GM19240 (cell line): ENCODE results near the gene F13A1.

ENCODE experiments used
- DNase-seq: peaks from one replicate; pipeline ENCODE4 v3.0.0; 2011; ENCODE audit warnings: low spot score; ENCODE audit not compliant: insufficient read length

F13A1 gene

DNA sequence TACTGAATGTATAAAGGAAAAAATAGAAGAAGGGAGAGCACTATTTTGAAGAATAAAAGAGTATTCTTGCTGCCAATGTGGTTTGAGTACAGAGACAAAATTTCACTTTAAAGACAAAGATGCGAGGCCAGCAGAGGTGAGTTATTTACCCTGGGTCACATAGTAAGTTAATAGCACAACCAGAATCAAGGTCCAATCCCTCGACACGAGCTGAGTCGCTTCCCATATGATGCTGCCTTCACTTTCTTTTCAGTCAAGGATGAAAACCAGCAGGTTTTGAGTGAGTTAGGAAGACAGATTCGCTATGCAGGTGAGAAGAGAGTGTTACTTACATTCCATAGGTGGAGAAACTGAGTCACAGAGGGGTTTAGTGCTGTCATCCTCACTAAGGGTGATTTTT is 75.8 kb downstream of the F13A1 start:
- no peak for DNase-seq

DNA sequence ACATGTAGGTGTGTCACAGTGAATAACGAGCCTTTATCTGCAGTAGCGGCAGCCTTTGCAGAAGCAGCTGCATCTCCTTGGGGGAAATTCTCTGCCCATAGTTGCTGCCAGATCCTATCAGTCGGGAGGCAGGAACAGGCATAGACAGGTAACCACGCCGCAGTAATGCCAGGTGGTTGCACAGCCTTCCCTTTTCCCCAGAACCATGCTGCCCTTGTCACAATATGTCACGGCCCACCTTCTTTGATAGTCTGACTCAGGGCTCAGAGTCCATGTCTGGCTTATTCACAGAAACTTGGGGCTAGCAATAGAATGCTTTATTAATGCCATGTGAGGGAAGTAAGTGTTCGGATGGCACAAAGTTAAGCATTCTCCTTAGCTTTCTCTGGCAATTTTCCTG is 76.6 kb downstream of the F13A1 start:
- DNase-seq = no peak

DNA sequence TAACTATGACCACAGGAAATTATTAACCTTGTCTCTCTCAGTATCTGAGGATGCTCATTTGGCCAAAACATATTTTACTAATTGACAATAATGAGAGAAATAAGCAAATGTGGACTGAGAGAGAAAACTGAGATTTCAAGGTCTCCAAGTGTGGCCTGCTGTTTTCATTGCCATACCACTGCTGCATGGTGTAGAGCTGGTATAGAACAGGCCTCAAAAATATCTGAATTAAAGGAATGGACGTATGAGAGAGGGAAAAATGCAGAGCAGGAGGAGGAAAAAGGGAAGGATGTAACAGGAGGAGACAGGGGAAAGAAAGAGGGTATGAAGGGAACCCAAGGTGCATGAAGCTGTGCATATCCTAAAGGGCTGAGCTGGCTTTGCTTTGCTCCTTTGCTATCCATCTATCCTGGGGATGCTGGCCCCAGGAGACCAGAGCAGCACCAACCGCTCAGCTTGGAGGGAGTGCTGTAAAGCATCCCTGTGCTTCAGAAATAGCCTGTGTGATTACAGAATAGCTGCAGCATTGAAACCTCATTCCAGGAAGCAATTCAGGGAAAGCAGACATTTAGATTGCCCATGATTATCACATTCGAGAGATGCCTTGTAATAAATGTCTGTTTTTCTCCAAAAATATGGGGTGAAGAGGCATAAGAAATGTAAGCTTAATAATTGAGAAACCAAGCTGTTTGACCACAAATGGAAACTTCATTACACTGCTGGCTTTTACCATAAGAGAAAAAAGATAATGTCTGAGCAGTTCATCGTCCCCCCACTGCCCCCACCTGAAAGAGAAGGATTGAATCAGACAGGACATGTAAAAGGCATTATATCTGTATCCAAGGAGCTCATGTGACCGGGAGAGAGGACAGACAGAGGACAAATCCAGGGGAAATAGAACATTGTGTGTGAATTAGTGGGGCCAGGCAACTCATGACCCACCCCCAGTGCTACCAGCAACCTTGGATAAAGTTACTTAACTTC is 80.6 kb downstream of the F13A1 start:
- no peak for DNase-seq

DNA sequence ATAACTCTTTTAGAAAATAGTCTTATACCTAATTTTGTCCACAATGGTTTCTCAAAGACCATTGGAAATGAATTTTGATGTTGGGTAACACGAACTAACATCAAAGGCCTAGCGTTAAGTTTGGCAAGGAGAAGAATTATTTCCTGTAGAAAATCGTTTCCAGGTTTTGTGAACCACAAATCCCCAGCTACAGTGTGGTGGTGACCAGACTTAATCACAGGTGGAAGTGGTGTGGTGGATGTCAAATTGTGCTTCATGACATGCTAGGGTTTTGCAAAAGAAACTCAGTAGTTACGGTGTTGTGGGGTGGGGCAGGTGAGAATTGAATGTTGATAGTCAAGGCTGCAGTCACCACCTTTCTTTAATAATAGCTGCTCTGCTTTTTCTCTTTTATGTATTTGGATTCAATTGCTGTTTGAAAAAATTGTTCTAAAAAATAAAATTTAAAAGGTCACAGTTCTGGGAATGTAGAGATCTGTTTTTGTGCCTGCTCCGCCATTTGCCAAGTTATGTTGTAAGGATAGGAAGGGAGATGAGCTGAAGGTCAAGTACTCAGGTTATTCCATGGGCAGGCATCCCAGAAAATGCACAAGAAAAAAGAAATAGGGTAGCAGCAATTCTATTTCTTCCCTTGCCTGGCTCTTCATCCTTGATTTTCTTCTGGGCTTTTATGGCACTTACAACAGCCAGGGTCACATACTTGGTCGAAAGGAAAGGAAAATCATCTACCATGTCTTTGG is 83.6 kb downstream of the F13A1 start:
- no peak for DNase-seq

DNA sequence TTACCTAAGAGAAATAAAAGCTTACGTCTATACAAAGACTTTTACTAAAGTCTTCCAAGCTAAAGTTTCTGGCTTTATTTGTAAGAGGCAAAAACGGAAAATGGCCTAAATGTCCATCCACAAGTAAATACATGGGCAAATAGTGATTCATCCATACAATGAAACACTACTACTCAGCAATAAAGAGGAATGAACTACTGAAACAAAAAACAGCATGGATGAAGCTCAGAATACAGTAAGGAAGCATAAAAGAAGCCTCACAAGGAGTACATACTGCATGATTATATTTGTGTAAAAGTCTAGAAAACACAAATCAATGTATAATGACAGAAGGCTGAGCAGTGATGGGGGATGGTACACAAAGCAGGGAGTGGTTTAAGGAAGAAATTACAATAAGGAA is 84.7 kb downstream of the F13A1 start:
- DNase-seq = no peak

DNA sequence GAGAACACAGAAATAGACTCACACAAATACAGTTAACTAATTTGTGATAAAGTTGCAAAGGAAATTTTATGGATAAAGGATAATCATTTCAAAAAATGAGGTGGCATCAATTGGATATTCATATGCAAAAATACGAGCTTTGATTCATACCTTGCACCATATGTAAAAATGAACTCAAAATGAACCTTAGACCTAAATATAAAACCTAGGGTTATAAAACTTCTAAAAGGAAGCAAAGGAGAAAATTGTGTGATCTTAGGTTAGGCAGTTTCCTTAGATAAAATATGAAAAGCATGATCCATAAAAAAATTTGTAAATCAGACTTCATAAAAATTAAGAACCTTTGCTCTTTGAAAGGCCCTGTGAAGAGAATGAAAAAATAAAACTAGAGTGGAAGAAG is 85.5 kb downstream of the F13A1 start:
- DNase-seq = no peak

DNA sequence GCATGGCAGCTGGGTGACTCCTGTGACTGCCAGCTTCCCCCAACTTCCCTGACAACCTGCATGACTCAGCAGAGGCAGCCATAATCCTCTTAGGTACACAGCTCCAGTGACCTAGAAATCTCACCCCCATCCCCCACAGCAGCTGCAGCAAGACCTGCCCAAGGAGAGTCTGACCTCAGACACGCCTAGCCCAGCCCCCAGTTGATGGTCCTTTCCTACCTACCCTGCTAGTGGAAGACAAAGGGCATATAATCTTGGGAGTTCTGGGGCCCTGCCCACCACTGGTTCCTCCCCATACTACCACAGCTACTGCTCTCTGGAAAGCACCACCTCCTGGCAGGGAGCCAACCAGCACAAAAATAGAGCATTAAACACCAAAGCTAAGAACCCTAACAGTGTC is 90.2 kb downstream of the F13A1 start:
- DNase-seq = no peak

DNA sequence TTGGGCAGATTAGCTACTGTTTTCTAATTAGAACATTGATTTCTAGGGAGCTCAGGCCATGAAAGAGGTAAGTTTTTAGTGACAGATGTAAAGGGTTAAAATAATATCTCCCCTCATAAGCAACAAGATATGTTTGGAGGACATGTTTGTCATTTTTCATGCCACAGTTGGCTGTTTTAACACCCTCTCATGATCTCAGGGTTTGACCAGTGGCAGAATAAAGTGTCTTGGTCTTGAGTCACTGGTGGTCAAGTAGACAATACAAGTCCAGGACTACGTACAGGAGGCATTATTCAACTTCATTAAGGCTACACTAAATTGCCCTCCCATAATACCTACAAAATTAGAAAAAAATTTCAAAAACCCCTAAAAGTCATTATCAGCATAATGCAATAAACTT is 92.6 kb downstream of the F13A1 start:
- no peak for DNase-seq

DNA sequence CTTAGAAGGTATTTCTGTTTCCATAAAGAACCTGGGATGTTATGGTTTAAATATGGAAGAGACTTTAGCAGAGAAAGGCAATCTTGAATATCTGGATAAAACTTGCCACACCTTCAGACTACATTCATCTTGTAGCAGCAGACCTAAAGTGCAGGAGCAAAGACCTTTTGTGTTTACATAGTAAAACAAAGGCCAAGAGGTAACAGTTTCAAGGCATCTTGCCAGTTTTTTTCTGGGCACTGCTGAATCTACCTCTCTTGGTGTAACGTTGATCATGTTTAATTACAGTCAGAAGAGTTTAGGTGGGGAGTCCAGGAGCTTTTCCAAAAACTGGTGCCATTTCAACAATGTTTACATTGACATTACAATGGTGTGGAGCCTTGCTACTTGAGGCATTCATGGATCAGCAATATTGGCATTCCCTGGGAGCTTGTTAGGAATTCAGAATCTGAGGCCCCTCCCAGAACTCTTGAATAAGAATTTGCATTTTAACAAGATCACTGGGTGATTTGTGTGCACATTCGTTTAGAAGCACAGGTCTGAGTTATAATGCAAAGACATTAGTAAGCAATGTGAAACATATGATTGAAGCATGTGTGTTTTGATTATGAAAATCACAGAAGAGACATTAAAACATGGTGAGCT is 94.5 kb downstream of the F13A1 start:
- no peak for DNase-seq

DNA sequence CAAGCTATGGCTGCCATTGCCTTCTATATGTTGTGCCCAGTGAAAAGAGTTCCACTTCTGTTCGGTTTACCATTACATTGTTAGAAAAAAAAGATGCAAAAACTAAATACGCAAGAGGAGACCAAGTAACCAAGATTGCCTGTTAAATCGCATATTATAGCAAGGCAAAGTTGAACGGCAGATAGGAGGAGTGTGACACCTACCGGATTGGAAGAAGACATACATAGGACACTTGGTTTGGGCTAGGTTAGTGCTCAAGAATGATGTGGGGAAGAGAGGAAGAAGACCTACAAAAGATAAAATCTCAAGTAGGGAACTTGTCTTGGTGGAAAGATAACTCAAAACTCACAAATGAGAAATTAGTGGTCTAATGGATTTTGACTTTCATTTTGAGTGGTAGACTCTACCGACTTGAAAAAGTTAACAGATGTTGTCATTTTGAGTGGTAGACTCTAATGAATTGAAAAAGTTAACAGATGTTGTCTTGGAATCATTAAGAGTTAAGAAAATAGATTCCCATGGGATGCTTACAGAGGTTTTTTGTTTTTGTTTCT is 95.5 kb downstream of the F13A1 start:
- DNase-seq = no peak

DNA sequence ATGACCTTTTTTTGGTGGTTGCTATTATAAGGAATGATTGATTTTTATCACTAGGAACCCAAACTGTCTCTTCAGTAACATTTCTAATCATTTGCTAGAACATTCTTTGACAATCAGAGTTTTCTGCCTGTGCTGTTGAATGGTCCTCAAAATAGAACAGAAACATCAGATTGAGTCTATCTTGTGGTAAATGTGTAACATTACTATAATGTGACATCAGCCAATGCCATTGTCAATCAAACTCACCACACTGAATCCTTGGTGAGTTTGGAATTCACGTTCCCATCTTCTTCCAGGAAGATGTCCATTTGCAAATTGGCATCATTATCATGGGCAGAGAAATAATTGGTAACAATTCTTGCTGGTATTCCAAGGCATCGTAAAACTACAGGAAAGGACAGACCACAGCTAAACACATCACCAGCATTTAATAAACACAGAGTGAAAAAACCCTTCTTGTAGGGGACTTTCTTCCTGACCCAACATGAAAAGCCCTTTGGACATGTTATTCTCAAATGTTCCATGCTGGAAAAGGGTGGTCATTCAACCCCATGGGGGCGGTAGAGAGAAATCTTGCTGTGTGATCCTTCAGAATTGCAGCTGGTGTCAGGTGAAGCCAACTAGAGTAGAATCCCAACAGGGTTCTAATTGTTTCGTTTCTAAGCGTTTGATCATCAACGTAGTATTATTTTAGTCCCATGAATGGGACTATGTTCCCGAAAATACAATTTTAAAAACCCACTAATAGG is 98.5 kb downstream of the F13A1 start:
- DNase-seq = peak; percentile 22

DNA sequence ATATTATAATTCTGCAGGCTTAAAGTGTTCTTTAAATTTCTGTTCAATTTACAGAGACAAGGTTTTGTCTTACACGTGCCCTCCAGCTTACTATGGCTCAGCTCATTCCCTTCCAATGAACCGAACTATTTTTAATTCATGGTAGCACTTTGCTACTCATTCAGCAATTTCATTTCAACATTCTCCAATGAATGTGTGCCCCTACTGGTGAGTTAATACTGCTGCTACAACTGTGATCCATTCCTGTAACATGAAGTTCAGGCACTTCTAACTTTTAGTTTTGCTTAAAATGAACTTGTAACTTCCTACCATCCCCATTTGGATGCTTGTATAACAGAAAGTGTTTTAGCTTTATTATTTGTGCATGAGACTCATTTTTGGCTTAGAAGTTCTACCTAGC is 99.7 kb downstream of the F13A1 start:
- no peak for DNase-seq

DNA sequence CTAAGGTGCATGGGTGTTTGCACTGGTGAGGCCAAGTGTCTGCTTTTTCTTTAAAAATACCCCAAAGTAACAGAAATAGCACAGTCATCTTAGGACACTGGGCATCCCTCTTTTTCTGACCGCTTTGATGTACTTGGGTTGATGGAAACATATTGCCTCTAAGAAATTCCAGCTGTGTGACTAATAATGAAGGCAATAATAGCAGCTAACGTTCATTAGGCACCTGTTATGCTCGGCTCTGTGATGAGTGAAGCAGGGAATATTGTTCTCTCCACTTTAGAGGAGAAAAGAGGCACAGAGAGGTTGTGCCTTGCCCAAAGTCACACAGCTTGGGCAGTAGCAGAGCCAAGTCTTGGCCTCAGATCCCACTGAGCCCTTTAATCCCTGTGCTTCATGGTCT is 100.7 kb downstream of the F13A1 start:
- no peak for DNase-seq

DNA sequence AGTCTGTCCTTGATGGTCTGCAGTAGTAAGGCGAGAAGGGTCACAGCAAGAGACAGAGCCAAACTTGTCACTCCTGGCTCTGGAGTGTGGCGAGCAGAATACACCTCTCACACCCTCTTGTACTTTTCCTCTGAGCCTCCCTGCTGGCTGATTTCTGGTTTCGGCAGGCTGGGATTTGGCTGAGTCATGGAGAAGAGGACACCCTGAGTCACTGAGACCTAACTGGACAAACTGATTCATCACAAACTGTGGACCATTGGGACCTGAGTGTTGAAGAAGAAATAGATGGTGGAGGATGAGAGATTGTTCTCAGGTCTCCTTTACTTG is 101.7 kb downstream of the F13A1 start:
- DNase-seq = no peak

DNA sequence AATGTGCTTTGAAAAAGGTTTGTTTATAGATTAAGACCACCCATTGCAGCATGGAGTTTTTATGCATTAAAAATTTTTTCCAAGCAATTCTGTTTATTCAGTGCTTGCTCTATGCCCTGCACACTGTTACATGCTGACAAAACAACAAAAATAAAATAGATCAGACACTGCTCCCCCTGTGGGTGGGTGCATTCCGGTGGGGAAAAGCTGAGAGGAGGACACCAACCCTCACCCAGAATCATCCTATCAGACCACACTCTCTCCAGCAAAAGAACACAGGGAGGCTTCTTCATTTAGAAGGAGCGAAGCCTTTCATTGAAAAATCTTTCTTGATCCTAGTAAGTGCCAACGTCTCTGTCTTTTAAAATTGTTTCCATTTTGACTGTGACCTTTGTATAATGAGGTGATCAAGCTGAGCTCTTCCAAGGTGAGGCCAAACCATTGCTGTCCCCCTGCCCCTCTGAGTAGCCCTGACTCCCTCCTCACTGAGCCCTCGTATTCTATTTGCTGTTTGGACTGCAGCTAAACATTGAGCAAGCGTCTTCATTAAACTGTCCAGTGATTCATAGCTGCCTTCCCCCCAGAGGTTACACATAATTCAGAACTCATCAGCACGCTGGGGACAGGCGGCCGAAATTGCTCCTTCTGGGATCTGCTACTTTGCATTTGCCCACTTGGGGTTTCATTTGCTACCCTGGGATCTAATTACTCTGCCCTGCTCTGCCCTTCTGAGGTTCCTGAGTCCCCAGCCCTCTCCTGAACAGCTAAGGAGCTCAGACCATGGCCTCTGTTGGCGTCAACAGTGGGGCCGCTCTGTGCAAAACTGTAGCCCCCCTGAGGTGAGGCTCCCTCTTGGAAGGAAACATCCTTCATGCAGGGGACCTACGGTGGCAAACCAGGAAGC is 102.4 kb downstream of the F13A1 start:
- DNase-seq = no peak

DNA sequence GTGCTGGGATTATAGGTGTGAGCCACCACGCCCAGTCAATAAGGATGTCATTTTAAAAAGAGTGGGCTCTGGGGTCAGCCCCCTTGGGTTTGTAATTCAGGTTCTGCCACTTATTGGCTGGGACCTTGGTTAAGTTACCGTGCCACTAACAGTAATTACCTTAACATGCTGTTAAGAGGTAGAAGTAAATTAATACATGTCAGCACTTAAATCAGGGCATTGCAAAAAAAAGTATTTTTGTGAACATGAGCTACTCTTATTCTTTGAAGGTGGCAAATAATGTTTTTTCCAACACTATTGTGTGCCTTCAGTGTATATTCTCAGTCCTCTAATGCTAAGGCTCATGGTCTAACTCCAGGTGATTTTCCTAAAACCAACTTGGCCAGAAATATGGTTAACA is 109.5 kb downstream of the F13A1 start:
- no peak for DNase-seq

DNA sequence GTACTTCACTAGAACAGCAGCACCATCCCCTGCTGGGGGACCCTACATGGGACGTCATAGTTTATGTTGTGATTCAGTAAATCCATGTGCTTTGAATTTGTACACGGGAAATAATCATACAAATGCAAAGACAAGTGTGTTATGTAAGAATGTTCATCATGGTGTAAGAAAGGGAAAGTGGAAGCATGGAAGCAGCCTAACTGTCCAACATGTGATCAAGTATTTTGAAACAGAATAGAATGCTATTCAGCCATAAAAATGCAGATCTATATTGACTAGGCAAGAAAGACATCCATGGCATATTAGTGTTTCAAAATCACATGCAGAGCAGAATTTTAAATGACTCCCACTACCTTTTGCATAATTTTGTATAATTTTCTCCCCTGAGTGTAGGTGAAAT is 117.6 kb downstream of the F13A1 start:
- DNase-seq = no peak

DNA sequence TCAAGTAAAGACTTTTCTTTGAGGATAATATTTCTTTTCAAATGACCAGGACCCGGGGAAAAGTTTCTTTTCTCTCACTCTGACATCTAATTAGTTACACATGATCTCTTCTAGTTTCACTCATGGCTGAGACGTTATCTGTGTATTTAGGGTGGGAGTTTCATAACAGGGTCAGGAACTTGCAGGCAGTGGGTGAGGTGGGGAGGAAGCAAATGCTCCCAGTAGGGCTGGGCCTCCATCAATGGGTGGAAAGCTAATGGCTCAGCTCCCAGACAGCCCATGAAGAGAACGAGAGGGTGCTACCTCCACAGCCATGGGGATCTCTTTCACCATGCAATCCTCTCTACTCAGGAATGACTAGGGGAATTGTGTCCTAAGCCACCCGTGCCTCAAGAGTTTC is 119.3 kb downstream of the F13A1 start:
- no peak for DNase-seq

DNA sequence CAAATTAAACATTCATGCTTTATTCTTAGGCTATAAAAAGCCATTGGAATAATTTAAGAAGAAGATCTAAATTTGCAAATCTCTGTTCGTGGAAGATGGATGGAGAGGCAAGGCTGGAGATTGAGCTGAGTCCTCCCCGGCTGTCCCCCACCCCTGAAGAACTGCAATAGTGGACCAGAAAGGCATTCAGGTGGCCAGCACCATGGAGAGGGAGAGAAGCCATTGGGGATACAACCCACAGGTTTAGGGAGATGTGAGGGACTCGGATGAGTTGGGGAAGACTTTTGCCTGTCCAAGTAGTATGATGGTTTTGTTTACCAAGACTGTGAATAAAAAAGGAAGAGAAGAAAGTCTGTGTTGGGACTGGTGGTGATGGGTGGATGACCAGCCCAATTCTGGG is 120.8 kb downstream of the F13A1 start:
- DNase-seq = no peak

DNA sequence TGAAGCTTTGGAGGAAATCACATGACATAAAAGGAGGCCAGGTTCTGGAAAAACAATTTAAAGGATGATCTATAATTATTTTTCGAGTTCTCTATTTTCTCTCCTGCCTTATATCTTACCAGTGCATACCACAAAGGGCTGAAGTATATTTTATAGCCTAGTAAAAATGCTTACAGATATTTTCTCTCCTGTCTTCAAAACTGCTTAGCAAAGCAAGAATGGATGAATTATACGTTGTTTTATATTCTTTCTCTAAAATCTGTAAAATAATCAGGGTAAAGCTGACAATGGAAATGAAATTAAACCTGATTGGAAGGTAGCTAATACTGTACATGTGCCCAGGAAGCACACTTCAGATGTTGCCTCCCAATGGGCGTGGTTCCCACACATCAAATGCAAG is 123.7 kb downstream of the F13A1 start:
- no peak for DNase-seq
